AG09319 (cell line): ENCODE measurements around the gene DTL.

Source experiments
- DNase-seq: peaks from one replicate; pipeline ENCODE4 v3.0.0-alpha.2; 2010; ENCODE audit warnings: low read depth; ENCODE audit errors: extremely low read depth
- CTCF ChIP-seq: IDR thresholded peaks from 2 replicates; pipeline ENCODE4 v1.5.1; 2011; ENCODE audit warnings: low read depth, mild to moderate bottlenecking, inconsistent platforms, low read length, moderate library complexity

Gene DTL

DNA sequence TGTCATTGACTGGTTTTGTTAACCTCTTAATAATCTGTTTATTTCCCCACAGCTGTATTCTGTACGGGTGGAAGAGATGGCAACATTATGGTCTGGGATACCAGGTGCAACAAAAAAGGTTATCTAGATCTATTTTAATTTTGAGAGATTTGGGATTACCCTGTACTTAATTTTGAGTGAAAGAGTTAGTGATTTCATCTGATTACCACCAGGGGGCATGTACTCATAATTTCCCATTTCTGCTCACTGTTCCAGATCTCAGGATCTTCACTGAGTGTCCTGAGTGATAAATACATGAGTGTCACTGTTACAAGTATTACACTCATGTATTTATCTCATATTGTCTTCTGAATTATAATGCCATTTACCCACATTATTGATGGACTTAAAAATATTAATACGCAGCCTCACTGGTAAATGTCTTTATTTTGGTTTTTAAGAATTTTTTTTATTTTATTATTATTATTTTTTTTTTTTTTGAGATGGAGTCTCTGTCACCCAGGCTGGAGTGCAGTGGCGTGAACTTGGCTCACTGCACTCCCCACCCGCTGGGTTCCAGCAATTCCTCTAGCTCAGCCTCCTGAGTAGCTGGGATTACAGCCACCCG lies 27.4 kb downstream of the DTL start:
- peak; percentile 7 for DNase-seq
- peak; percentile 61 for TF ChIP-seq CTCF

DNA sequence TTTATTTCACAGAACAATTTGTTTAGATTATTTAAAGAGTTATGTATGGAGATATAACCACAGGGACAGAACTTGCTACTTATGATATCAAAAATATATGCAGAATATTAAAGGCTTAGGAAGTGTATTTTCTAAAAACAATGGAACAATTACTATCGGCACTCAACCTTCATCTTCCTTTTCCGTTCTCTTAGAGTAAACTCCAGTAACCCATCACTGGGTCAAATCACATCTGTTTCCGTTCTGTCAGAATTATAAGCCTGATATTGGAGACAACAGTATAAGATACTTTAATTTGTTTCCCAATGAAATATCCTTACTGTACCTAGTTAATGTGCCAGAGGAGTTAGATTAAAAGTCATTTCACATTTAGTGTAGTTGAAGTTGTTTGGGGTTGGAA lies 32.2 kb downstream of the DTL start:
- no peak for DNase-seq

GRCh38 chr1:212070720-212071302 lies 35.3 kb downstream of the DTL start:
- peak; percentile 36 for DNase-seq
- TF ChIP-seq CTCF: peak; percentile 75

More for the DNA sequence above, 32.2 kb downstream of the DTL start:
- TF ChIP-seq CTCF: no peak

DNA sequence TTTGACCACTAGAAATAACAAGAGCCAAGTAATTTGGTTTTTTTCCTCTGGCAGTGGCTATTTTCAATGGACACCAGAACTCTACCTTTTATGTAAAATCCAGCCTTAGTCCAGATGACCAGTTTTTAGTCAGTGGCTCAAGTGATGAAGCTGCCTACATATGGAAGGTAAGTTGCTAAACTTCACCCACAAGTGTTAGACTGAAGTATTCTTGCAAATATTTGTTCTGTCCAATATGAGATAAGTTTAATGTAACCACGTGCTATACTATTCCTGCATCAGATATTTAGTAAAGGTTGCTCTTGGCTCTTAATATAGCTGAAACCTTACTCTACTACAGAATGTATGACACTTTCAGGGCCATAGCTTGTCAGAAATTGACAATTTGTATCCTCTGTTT lies 36.5 kb downstream of the DTL start:
- no peak for DNase-seq
- TF ChIP-seq CTCF: no peak

GRCh38 chr1:212073490-212073889 lies 37.9 kb downstream of the DTL start:
- DNase-seq: no peak
- no peak; the same call in 1 of the 2 replicates for TF ChIP-seq CTCF

- TF ChIP-seq CTCF: no peak
- DNase-seq: no peak
These were observed 38.8 kb downstream of the DTL start for GRCh38 chr1:212074313-212074712.

- no peak for DNase-seq
- TF ChIP-seq CTCF: no peak
These were observed 39.3 kb downstream of the DTL start for GRCh38 chr1:212074856-212075255.
